Measurements from ENCODE around the gene PARD3. TPM values are rescaled to one million over a fixed set of nuclear protein-coding genes. Genes with fewer than 3 reads are reported as not detected.

Gene PARD3
- total RNA-seq, 4 donors from 2014 or later = 27.3 to 65.3 (median 55.6) TPM

- in situ Hi-C loops (cut with MboI; ENCODE audit: low pct_ligation_motif_present in 1 of 4, low pct_unique_long_range_greater_than_20kb in 1 of 4, low sequenced_read_pairs in 3 of 4) = no loop called here
- Histone ChIP-seq H3K4me3 (no peak overlapping the region), H3K27me3 (no peaks in the 10 kb centered on the region), H3K4me1 (peaks cover 0 to 3% (median 0%) of the 10 kb centered on the region in 4 donors), H3K27ac (no peak overlapping the region), H3K36me3 (no peaks in the 10 kb centered on the region), H3K9me3 (no peaks in the 10 kb centered on the region)
- intact Hi-C loops (cut with DNase I; ENCODE audit: low total_unique reads) = no loop called here
- 78 to 80% methylated on average over 7 of the region's 7 CpGs for WGBS, 2 donors (ENCODE audit: low coverage in 1 of 2)
- DNase-seq = no peak
- TF ChIP-seq EP300 (IDR thresholded peaks at IDR 0.05; ENCODE audit: low read depth) (no peak), POLR2A (IDR thresholded peaks at IDR 0.05) (no peak), CTCF (IDR thresholded peaks at IDR 0.05) (no peak), POLR2AphosphoS5 (IDR thresholded peaks at IDR 0.05) (no peak)
Measured at GRCh38 chr10:34235164-34235832, 579.8 kb downstream of the PARD3 start.

GRCh38 chr10:34232481-34232880 lies 582.6 kb downstream of the PARD3 start:
- TF ChIP-seq EP300 (IDR thresholded peaks at IDR 0.05; ENCODE audit: low read depth) (no peak), POLR2AphosphoS5 (IDR thresholded peaks at IDR 0.05) (no peak), CTCF (IDR thresholded peaks at IDR 0.05) (no peak), POLR2A (IDR thresholded peaks at IDR 0.05) (no peak)
- H3K27me3 ChIP-seq = no peaks in the 10 kb centered on the region
- intact Hi-C loops (cut with DNase I; ENCODE audit: low total_unique reads) = loop anchor here (5.0 kb wide), 1 partner anchor 335 kb away; no protein-coding TSS in a partner anchor
- peaks cover 0 to 3% (median 0%) of the 10 kb centered on the region in 4 donors for H3K4me1 ChIP-seq
- in situ Hi-C loops (cut with MboI; ENCODE audit: low pct_ligation_motif_present in 1 of 4, low pct_unique_long_range_greater_than_20kb in 1 of 4, low sequenced_read_pairs in 3 of 4) = no loop called here
- no peaks in the 10 kb centered on the region for H3K36me3 ChIP-seq
- H3K27ac ChIP-seq = no peak overlapping the region
- H3K4me3 ChIP-seq = no peak overlapping the region
- H3K9me3 ChIP-seq = no peaks in the 10 kb centered on the region
- WGBS, 2 donors (ENCODE audit: low coverage in 1 of 2) = 63 to 67% methylated on average over 3 to 4 of the region's 4 CpGs
- no peak for DNase-seq

- no peak for TF ChIP-seq CTCF (IDR thresholded peaks at IDR 0.05)
- no peak for TF ChIP-seq POLR2AphosphoS5 (IDR thresholded peaks at IDR 0.05)
- TF ChIP-seq EP300 (IDR thresholded peaks at IDR 0.05; ENCODE audit: low read depth) = no peak
- TF ChIP-seq POLR2A (IDR thresholded peaks at IDR 0.05) = no peak
- WGBS, 2 donors (ENCODE audit: low coverage in 1 of 2) = 71 to 77% methylated on average over 8 to 11 of the region's 11 CpGs
- in situ Hi-C loops (cut with MboI; ENCODE audit: low pct_ligation_motif_present in 1 of 4, low pct_unique_long_range_greater_than_20kb in 1 of 4, low sequenced_read_pairs in 3 of 4) (no loop called here), intact Hi-C loops (cut with DNase I; ENCODE audit: low total_unique reads) (loop anchor here (5.0 kb wide), 1 partner anchor 334 kb away; no protein-coding TSS in a partner anchor)
- H3K4me3 ChIP-seq = no peak overlapping the region
- H3K36me3 ChIP-seq = no peaks in the 10 kb centered on the region
- peaks cover 4 to 5% of the 10 kb centered on the region in 2 donors for H3K9me3 ChIP-seq
- no peak overlapping the region for H3K27ac ChIP-seq
- H3K4me1 ChIP-seq = peaks cover 0 to 4% (median 0%) of the 10 kb centered on the region in 4 donors
- H3K27me3 ChIP-seq = no peaks in the 10 kb centered on the region
- no peak for DNase-seq
Measured at GRCh38 chr10:34231441-34232180, 583.5 kb downstream of the PARD3 start.

GRCh38 chr10:34229917-34230316 lies 585.2 kb downstream of the PARD3 start:
- DNase-seq = no peak
- H3K4me3 ChIP-seq = no peak overlapping the region
- H3K9me3 ChIP-seq = peaks cover 4 to 6% of the 10 kb centered on the region in 2 donors
- no peaks in the 10 kb centered on the region for H3K36me3 ChIP-seq
- intact Hi-C loops (cut with DNase I; ENCODE audit: low total_unique reads) (loop anchor here (5.0 kb wide), 1 partner anchor 333 kb away; no protein-coding TSS in a partner anchor), in situ Hi-C loops (cut with MboI; ENCODE audit: low pct_ligation_motif_present in 1 of 4, low pct_unique_long_range_greater_than_20kb in 1 of 4, low sequenced_read_pairs in 3 of 4) (no loop called here)
- no peak overlapping the region for H3K27ac ChIP-seq
- 76 to 86% methylated on average over 2 to 3 of the region's 3 CpGs for WGBS, 2 donors (ENCODE audit: low coverage in 1 of 2)
- no peaks in the 10 kb centered on the region for H3K27me3 ChIP-seq
- peaks cover 0 to 6% (median 0%) of the 10 kb centered on the region in 4 donors for H3K4me1 ChIP-seq
- TF ChIP-seq POLR2AphosphoS5 (IDR thresholded peaks at IDR 0.05) = no peak
- TF ChIP-seq EP300 (IDR thresholded peaks at IDR 0.05; ENCODE audit: low read depth) = no peak
- no peak for TF ChIP-seq CTCF (IDR thresholded peaks at IDR 0.05)
- TF ChIP-seq POLR2A (IDR thresholded peaks at IDR 0.05) = no peak
